Measurements from ENCODE around the gene TLR4.

TLR4 gene

GRCh38 chr9:117687532-117687931 is 16.7 kb upstream of the TLR4 start:
- no peak overlapping the region for H2BK120ac ChIP-seq (ENCODE audit: low read depth, low read length)
- H3K9ac ChIP-seq (ENCODE audit: low read depth, low read length, poor library complexity), result no peak overlapping the region
- H2BK12ac ChIP-seq (ENCODE audit: low read length), result no peak overlapping the region
- no peak overlapping the region for H3K27ac ChIP-seq (replicated peaks; ENCODE audit: low read length)
- no CpG with 5 or more reads among the region's 2 CpGs for WGBS, 2 donors (ENCODE audit: extremely low coverage in 2 of 2, insufficient read length in 2 of 2, insufficient replicate concordance in 1 of 2)
- H3K79me1 ChIP-seq (ENCODE audit: low read depth, low read length), result no peaks in the 10 kb centered on the region
- H2BK15ac ChIP-seq (ENCODE audit: low read length), result no peak overlapping the region
- no peak overlapping the region for H2BK5ac ChIP-seq (ENCODE audit: low read length)
- H4K91ac ChIP-seq (ENCODE audit: low read depth, low read length, poor library complexity), result no peak overlapping the region
- no peaks in the 10 kb centered on the region for H3K27me3 ChIP-seq (ENCODE audit: control insufficient read depth in 3 of 3, insufficient read depth in 3 of 3, low read depth in 1 of 3, low read length in 3 of 3)
- H3K4me2 ChIP-seq (ENCODE audit: insufficient read depth, low read length, poor library complexity, severe bottlenecking), result no peak overlapping the region
- H3K4me1 ChIP-seq (ENCODE audit: control insufficient read depth in 2 of 2, insufficient read depth in 1 of 2, low read depth in 1 of 2, low read length in 2 of 2), result no peaks in the 10 kb centered on the region
- H2AK5ac ChIP-seq (ENCODE audit: low read depth, low read length), result no peak overlapping the region
- H3K36me3 ChIP-seq (replicated peaks in 1 of 2; ENCODE audit: control insufficient read depth in 2 of 2, insufficient read depth in 2 of 2, low read length in 2 of 2), result no peaks in the 10 kb centered on the region
- no peak overlapping the region for H3K4ac ChIP-seq (ENCODE audit: low read length)
- no peaks in the 10 kb centered on the region for H3K9me3 ChIP-seq (replicated peaks in 1 of 2; ENCODE audit: control insufficient read depth in 2 of 2, insufficient read depth in 1 of 2, low read depth in 1 of 2, low read length in 2 of 2)
- no peak overlapping the region for H2AFZ ChIP-seq (ENCODE audit: low read length)
- H3K14ac ChIP-seq (ENCODE audit: low read length), result no peak overlapping the region
- no peak overlapping the region for H4K8ac ChIP-seq (ENCODE audit: low read depth, low read length)
- no peak overlapping the region for H3K4me3 ChIP-seq (ENCODE audit: low read length in 2 of 2)
- no peak overlapping the region for H3K23ac ChIP-seq (ENCODE audit: low read depth, low read length, poor library complexity)
- DNase-seq (ENCODE audit: low spot score), result no peak
- H3K18ac ChIP-seq (ENCODE audit: low read length), result no peak overlapping the region

DNA sequence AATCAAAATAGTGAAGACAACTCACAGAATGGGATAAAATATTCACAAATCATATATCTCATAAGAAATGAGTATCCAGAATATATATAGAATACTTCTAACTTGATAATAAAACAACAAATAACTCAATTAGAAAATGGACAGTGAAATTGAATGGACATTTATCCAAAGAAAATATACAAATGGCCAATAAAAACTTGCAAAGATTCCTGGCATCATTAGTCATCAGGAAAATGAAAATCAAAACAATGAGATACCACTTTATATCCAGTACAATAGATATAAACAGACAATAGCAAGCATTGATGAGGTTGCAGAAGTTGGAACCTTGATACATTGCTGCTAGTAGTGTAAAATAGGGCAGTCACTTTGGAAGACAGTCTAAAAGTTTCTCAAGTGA is 12.8 kb upstream of the TLR4 start:
- Histone ChIP-seq H2AFZ (ENCODE audit: low read length) (no peak overlapping the region), H3K27me3 (ENCODE audit: control insufficient read depth in 3 of 3, insufficient read depth in 3 of 3, low read depth in 1 of 3, low read length in 3 of 3) (no peaks in the 10 kb centered on the region), H4K8ac (ENCODE audit: low read depth, low read length) (no peak overlapping the region), H3K4me1 (ENCODE audit: control insufficient read depth in 2 of 2, insufficient read depth in 1 of 2, low read depth in 1 of 2, low read length in 2 of 2) (no peaks in the 10 kb centered on the region), H3K23ac (ENCODE audit: low read depth, low read length, poor library complexity) (no peak overlapping the region), H3K4ac (ENCODE audit: low read length) (no peak overlapping the region), H3K9me3 (replicated peaks in 1 of 2; ENCODE audit: control insufficient read depth in 2 of 2, insufficient read depth in 1 of 2, low read depth in 1 of 2, low read length in 2 of 2) (peaks cover 0 to 6% of the 10 kb centered on the region in 2 donors), H2BK15ac (ENCODE audit: low read length) (no peak overlapping the region), H2BK120ac (ENCODE audit: low read depth, low read length) (no peak overlapping the region), H3K14ac (ENCODE audit: low read length) (no peak overlapping the region), H3K27ac (replicated peaks; ENCODE audit: low read length) (no peak overlapping the region), H3K79me1 (ENCODE audit: low read depth, low read length) (no peaks in the 10 kb centered on the region), H3K36me3 (replicated peaks in 1 of 2; ENCODE audit: control insufficient read depth in 2 of 2, insufficient read depth in 2 of 2, low read length in 2 of 2) (no peaks in the 10 kb centered on the region), H3K18ac (ENCODE audit: low read length) (no peak overlapping the region), H3K9ac (ENCODE audit: low read depth, low read length, poor library complexity) (no peak overlapping the region), H4K91ac (ENCODE audit: low read depth, low read length, poor library complexity) (no peak overlapping the region), H2BK5ac (ENCODE audit: low read length) (no peak overlapping the region), H3K4me3 (ENCODE audit: low read length in 2 of 2) (no peak overlapping the region), H3K4me2 (ENCODE audit: insufficient read depth, low read length, poor library complexity, severe bottlenecking) (no peak overlapping the region), H2BK12ac (ENCODE audit: low read length) (no peak overlapping the region), H2AK5ac (ENCODE audit: low read depth, low read length) (no peak overlapping the region)
- DNase-seq (ENCODE audit: low spot score), result no peak

- Histone ChIP-seq H3K9ac (ENCODE audit: low read depth, low read length, poor library complexity) (no peak overlapping the region), H4K91ac (ENCODE audit: low read depth, low read length, poor library complexity) (no peak overlapping the region), H3K36me3 (replicated peaks in 1 of 2; ENCODE audit: control insufficient read depth in 2 of 2, insufficient read depth in 2 of 2, low read length in 2 of 2) (no peaks in the 10 kb centered on the region), H3K18ac (ENCODE audit: low read length) (no peak overlapping the region), H2BK15ac (ENCODE audit: low read length) (no peak overlapping the region), H2BK120ac (ENCODE audit: low read depth, low read length) (no peak overlapping the region), H3K9me3 (replicated peaks in 1 of 2; ENCODE audit: control insufficient read depth in 2 of 2, insufficient read depth in 1 of 2, low read depth in 1 of 2, low read length in 2 of 2) (peaks cover 0 to 6% of the 10 kb centered on the region in 2 donors), H3K23ac (ENCODE audit: low read depth, low read length, poor library complexity) (no peak overlapping the region), H3K4me3 (ENCODE audit: low read length in 2 of 2) (no peak overlapping the region), H3K4ac (ENCODE audit: low read length) (no peak overlapping the region), H3K79me1 (ENCODE audit: low read depth, low read length) (no peaks in the 10 kb centered on the region), H3K4me2 (ENCODE audit: insufficient read depth, low read length, poor library complexity, severe bottlenecking) (no peak overlapping the region), H2AK5ac (ENCODE audit: low read depth, low read length) (no peak overlapping the region), H2BK12ac (ENCODE audit: low read length) (no peak overlapping the region), H2BK5ac (ENCODE audit: low read length) (no peak overlapping the region), H3K4me1 (ENCODE audit: control insufficient read depth in 2 of 2, insufficient read depth in 1 of 2, low read depth in 1 of 2, low read length in 2 of 2) (no peaks in the 10 kb centered on the region), H4K8ac (ENCODE audit: low read depth, low read length) (no peak overlapping the region), H2AFZ (ENCODE audit: low read length) (no peak overlapping the region), H3K27me3 (ENCODE audit: control insufficient read depth in 3 of 3, insufficient read depth in 3 of 3, low read depth in 1 of 3, low read length in 3 of 3) (no peaks in the 10 kb centered on the region), H3K14ac (ENCODE audit: low read length) (no peak overlapping the region), H3K27ac (replicated peaks; ENCODE audit: low read length) (no peak overlapping the region)
- no peak for DNase-seq (ENCODE audit: low spot score)
- no CpG with 5 or more reads among the region's 2 CpGs for WGBS, 2 donors (ENCODE audit: extremely low coverage in 2 of 2, insufficient read length in 2 of 2, insufficient replicate concordance in 1 of 2)
Measured at GRCh38 chr9:117696154-117696553, 8.0 kb upstream of the TLR4 start.

- no peak overlapping the region for H4K91ac ChIP-seq (ENCODE audit: low read depth, low read length, poor library complexity)
- no peak overlapping the region for H3K4me3 ChIP-seq (ENCODE audit: low read length in 2 of 2)
- H2BK5ac ChIP-seq (ENCODE audit: low read length), result no peak overlapping the region
- no peak for DNase-seq (ENCODE audit: low spot score)
- no peak overlapping the region for H3K14ac ChIP-seq (ENCODE audit: low read length)
- H3K79me1 ChIP-seq (ENCODE audit: low read depth, low read length), result no peaks in the 10 kb centered on the region
- H3K36me3 ChIP-seq (replicated peaks in 1 of 2; ENCODE audit: control insufficient read depth in 2 of 2, insufficient read depth in 2 of 2, low read length in 2 of 2), result no peaks in the 10 kb centered on the region
- no peak overlapping the region for H3K4me2 ChIP-seq (ENCODE audit: insufficient read depth, low read length, poor library complexity, severe bottlenecking)
- no peak overlapping the region for H4K8ac ChIP-seq (ENCODE audit: low read depth, low read length)
- no peak overlapping the region for H2AK5ac ChIP-seq (ENCODE audit: low read depth, low read length)
- no peak overlapping the region for H3K27ac ChIP-seq (replicated peaks; ENCODE audit: low read length)
- no peaks in the 10 kb centered on the region for H3K27me3 ChIP-seq (ENCODE audit: control insufficient read depth in 3 of 3, insufficient read depth in 3 of 3, low read depth in 1 of 3, low read length in 3 of 3)
- H3K4ac ChIP-seq (ENCODE audit: low read length), result no peak overlapping the region
- H3K18ac ChIP-seq (ENCODE audit: low read length), result no peak overlapping the region
- peaks cover 0 to 6% of the 10 kb centered on the region in 2 donors for H3K9me3 ChIP-seq (replicated peaks in 1 of 2; ENCODE audit: control insufficient read depth in 2 of 2, insufficient read depth in 1 of 2, low read depth in 1 of 2, low read length in 2 of 2)
- no peak overlapping the region for H2AFZ ChIP-seq (ENCODE audit: low read length)
- H2BK15ac ChIP-seq (ENCODE audit: low read length), result no peak overlapping the region
- no CpG with 5 or more reads among the region's 1 CpG for WGBS, 2 donors (ENCODE audit: extremely low coverage in 2 of 2, insufficient read length in 2 of 2, insufficient replicate concordance in 1 of 2)
- no peaks in the 10 kb centered on the region for H3K4me1 ChIP-seq (ENCODE audit: control insufficient read depth in 2 of 2, insufficient read depth in 1 of 2, low read depth in 1 of 2, low read length in 2 of 2)
- no peak overlapping the region for H2BK12ac ChIP-seq (ENCODE audit: low read length)
- H3K23ac ChIP-seq (ENCODE audit: low read depth, low read length, poor library complexity), result no peak overlapping the region
- no peak overlapping the region for H2BK120ac ChIP-seq (ENCODE audit: low read depth, low read length)
- H3K9ac ChIP-seq (ENCODE audit: low read depth, low read length, poor library complexity), result no peak overlapping the region
Measured at GRCh38 chr9:117697046-117697445, 7.2 kb upstream of the TLR4 start.

Data from neuronal stem cell (in vitro differentiated cells).